Pancreas (tissue), 10 donors: ENCODE data around the gene TRMT13. TPM values are rescaled to one million over a fixed set of nuclear protein-coding genes. Genes with fewer than 3 reads are reported as not detected.
A peak's percentile ranks its signal among the peaks of the same experiment; 100 is the strongest.

Experiments
- ATAC-seq, 4 donors: fragments of 200-7000 bp; cut with Tn5 transposase; one replicate each; pipeline versions ENCODE4 v1.8.0 to v1.9.1; 2020; ENCODE audit warnings: mild to moderate bottlenecking in 4 of 4, moderate library complexity in 4 of 4
- DNase-seq, 6 donors: peaks; one replicate each; pipeline ENCODE4 v3.0.0-alpha.2; 2020
- FAIRE-seq: peaks from 2 replicates; lab custom pipeline; 2012; peaks lifted over from hg19 to GRCh38; lab: Jason Lieb, UNC
- H3K27ac ChIP-seq, 4 donors: fragments of 200-600 bp; sonication (generic); 1 replicate in 3 of 4; 2 replicates in 1 of 4; pipeline versions ENCODE4 v1.5.0 to v1.8.0; 2020
- H3K27me3 ChIP-seq, 4 donors: fragments of 200-600 bp; one replicate each; pipeline ENCODE4 v1.8.0; 2021
- H3K36me3 ChIP-seq, 3 donors: fragments of 200-600 bp; sonication (generic) in 1 of 3; one replicate each; pipeline versions ENCODE4 v1.5.0 to v1.8.0; 2020 to 2021
- H3K4me1 ChIP-seq, 3 donors: fragments of 200-600 bp; one replicate each; pipeline ENCODE4 v1.8.0; 2021
- H3K4me3 ChIP-seq, 4 donors: fragments of 200-600 bp; sonication (generic) in 2 of 4; one replicate each; pipeline versions ENCODE4 v1.5.0 to v1.8.0; 2020 to 2021
- H3K9me3 ChIP-seq, 4 donors: fragments of 200-600 bp; one replicate each; pipeline ENCODE4 v1.8.0; 2021
- CTCF ChIP-seq, 4 donors: fragments of 200-600 bp; sonication (generic) in 3 of 4; IDR thresholded peaks; one replicate each; pipeline versions ENCODE4 v1.5.0 to v1.8.0; 2021; ENCODE audit warnings: antibody characterized with exemption in 4 of 4
- WGBS, 2 donors: extraction: QIAGEN DNeasy Blood & Tissue Kit; methylation state at CpG; one replicate each; pipeline ENCODE4 v1.1.7; 2013; 5-methylcytosine and 5-hydroxymethylcytosine counted together
- intact Hi-C, 3 donors: fragments of 100-400 bp; cut with DNase I; formaldehyde crosslinking; loops; one replicate each; pipeline versions ENCODE4 v1.11.1 to v1.14.2; 2022
- polyA plus RNA-seq, 2 donors: library from polyadenylated mRNA; stranded (reverse); fragments of 200-250 nt; gene quantifications; one replicate each; pipeline ENCODE4 v1.2.3, GENCODE V29; 2013
- total RNA-seq, 6 donors: library from RNA; stranded (reverse); fragmentation: NEBNext Ultra II Directional in 4 of 6; extraction: Animal tissue kit (Norgen Biotek cat#: 25700) in 4 of 6; gene quantifications; one replicate each; pipeline versions ENCODE4 v1.2.1 to v1.2.4, GENCODE V29; 2021 to 2023
- donor health status: healthy with polysubstance abuse.
- donor health status: DM: no; HTN: no; CAD: no; lungs with moderate emphysema.
- donor health status: DM: no; HTN: no; CAD: no.
- donor health status: control.
- donor health status: control.
- donor health status: Bipolar disorder and iron deficiency.
- donor health status: DM: yes; HTN: yes; CAD: no.
- donor health status: DM: no; HTN: no; CAD: no.
- donor health status: DM: no; HTN: no; CAD: no.
- donor health status: DM: yes; HTN: yes; CAD: no.

TRMT13 gene
- total RNA-seq (10 to 100 TPM in 1 of 6 donors, 1 to 10 TPM in 5; 4.8 to 10.5 (median 8.1) TPM), polyA plus RNA-seq (10 to 100 TPM in 1 of 2 donors, 1 to 10 TPM in 1; 8.7 to 10.6 TPM)

- intact Hi-C loops = no loop called here
- peak; percentile 99 to 100 (median 100) for ATAC-seq
- peak; percentile 91 for FAIRE-seq
- TF ChIP-seq CTCF (IDR thresholded peaks at IDR 0.05) = peak in 1 of 4 donors; percentile 6
- 0% methylated on average over 57 of the region's 57 CpGs for WGBS, 2 donors
- DNase-seq = peak; percentile 93 to 98 (median 96)
- Histone ChIP-seq H3K9me3 (no peaks in the 10 kb centered on the region), H3K36me3 (peaks cover 0 to 11% (median 4%) of the 10 kb centered on the region in 3 donors), H3K4me1 (peaks cover 13 to 19% (median 13%) of the 10 kb centered on the region in 3 donors), H3K27me3 (no peaks in the 10 kb centered on the region), H3K27ac (peak within 1 kb of the TSS; percentile 46 to 66 (median 58)), H3K4me3 (peak within 1 kb of the TSS; percentile 61 to 88 (median 73))
These were observed at the start of gene TRMT13, which contains the start of gene SASS6 for GRCh38 chr1:100132566-100133477. TRMT13 (plus strand) TSS chr1:100133163; CDS start chr1:100133169, 6 bp downstream. SASS6 (minus strand) TSS chr1:100132930; CDS start chr1:100132814, 116 bp downstream.

GRCh38 chr1:100087396-100087795, 45.6 kb upstream of the TRMT13 start:
- no peaks in the 10 kb centered on the region for H3K27me3 ChIP-seq
- ATAC-seq = peak in 1 of 4 donors; percentile 18
- no peaks in the 10 kb centered on the region for H3K9me3 ChIP-seq
- no peak for DNase-seq
- H3K27ac ChIP-seq = no peak overlapping the region
- intact Hi-C loops = no loop called here
- H3K4me3 ChIP-seq = no peak overlapping the region
- no peak for TF ChIP-seq CTCF (IDR thresholded peaks at IDR 0.05)
- H3K36me3 ChIP-seq = peaks cover 0 to 8% (median 0%) of the 10 kb centered on the region in 3 donors
- FAIRE-seq = no peak
- 71 to 76% methylated on average over 1 of the region's 1 CpG for WGBS, 2 donors
- H3K4me1 ChIP-seq = no peaks in the 10 kb centered on the region

GRCh38 chr1:100089082-100089481, 43.9 kb upstream of the TRMT13 start:
- Histone ChIP-seq H3K27ac (no peak overlapping the region), H3K4me3 (no peak overlapping the region), H3K9me3 (no peaks in the 10 kb centered on the region), H3K36me3 (peaks cover 0 to 2% (median 0%) of the 10 kb centered on the region in 3 donors), H3K27me3 (no peaks in the 10 kb centered on the region), H3K4me1 (no peaks in the 10 kb centered on the region)
- no peak for ATAC-seq
- peak; percentile 75 for FAIRE-seq
- TF ChIP-seq CTCF (IDR thresholded peaks at IDR 0.05) = no peak
- intact Hi-C loops = no loop called here
- 93 to 100% methylated on average over 1 of the region's 1 CpG for WGBS, 2 donors
- DNase-seq = no peak

- H3K4me1 ChIP-seq = no peaks in the 10 kb centered on the region
- TF ChIP-seq CTCF (IDR thresholded peaks at IDR 0.05) = no peak
- no peak overlapping the region for H3K4me3 ChIP-seq
- no peak for DNase-seq
- H3K36me3 ChIP-seq = no peaks in the 10 kb centered on the region
- no peak overlapping the region for H3K27ac ChIP-seq
- no peak for FAIRE-seq
- H3K9me3 ChIP-seq = no peaks in the 10 kb centered on the region
- no peak for ATAC-seq
- WGBS, 2 donors = 94 to 95% methylated on average over 3 of the region's 3 CpGs
- intact Hi-C loops = no loop called here
- no peaks in the 10 kb centered on the region for H3K27me3 ChIP-seq
These were observed 42.5 kb upstream of the TRMT13 start for GRCh38 chr1:100090471-100090870.
